ENCODE results near the gene RAP1GDS1.
A peak's percentile ranks its signal among the peaks of the same experiment; 100 is the strongest.
"Not testable (repeated sequence)": the region's sequence is repeated elsewhere in the genome, so short reads cannot be mapped to it uniquely, and the experiment has no call there.

The RAP1GDS1 gene

DNA sequence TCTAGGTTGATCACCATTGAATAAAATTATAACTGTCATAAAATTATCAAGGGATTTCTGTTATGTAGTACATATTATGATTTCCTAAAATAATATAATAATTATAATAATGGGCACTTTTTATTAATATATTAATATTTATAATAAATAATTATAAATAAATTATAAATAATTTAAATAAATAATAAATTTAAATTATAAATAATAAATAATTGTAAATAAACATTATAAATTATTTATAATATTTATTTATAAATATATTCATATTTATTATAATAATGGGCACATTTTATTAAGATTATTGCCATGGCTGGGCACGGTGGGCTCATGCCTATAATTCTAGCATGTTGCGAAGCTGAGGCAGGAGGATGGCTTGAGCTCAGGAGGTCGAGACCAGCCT, 24.5 kb downstream of the RAP1GDS1 start:
- DNase-seq (ENCODE audit: low read depth), result no peak
- TF ChIP-seq, protein P1, sequence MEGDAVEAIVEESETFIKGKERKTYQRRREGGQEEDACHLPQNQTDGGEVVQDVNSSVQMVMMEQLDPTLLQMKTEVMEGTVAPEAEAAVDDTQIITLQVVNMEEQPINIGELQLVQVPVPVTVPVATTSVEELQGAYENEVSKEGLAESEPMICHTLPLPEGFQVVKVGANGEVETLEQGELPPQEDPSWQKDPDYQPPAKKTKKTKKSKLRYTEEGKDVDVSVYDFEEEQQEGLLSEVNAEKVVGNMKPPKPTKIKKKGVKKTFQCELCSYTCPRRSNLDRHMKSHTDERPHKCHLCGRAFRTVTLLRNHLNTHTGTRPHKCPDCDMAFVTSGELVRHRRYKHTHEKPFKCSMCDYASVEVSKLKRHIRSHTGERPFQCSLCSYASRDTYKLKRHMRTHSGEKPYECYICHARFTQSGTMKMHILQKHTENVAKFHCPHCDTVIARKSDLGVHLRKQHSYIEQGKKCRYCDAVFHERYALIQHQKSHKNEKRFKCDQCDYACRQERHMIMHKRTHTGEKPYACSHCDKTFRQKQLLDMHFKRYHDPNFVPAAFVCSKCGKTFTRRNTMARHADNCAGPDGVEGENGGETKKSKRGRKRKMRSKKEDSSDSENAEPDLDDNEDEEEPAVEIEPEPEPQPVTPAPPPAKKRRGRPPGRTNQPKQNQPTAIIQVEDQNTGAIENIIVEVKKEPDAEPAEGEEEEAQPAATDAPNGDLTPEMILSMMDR (conservative IDR thresholded peaks at IDR 0.05; ENCODE audit: control insufficient read depth, insufficient read depth, low read depth, low read length), result no peak

DNA sequence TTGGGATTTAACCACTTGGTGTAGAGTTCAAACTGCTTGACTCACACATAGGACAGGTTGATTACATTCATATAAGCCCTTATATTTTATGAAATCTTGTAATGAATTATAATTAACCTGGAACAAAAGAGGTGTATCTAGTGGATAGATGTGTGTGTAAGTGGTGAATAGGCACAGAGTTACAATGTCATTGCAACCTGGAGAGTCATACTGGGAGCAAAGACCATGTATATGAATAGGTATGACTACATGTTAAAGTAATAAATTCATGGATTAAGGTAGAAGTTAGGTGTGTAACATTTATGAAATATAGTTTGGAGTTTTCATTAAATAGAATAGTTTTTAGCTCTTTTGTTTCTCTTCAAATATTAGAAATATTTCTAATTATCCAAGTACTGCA, 26.1 kb downstream of the RAP1GDS1 start:
- no peak for DNase-seq (ENCODE audit: low read depth)
- TF ChIP-seq, protein P1 (conservative IDR thresholded peaks at IDR 0.05; ENCODE audit: control insufficient read depth, insufficient read depth, low read depth, low read length), result no peak
- H3K4me3 ChIP-seq (ENCODE audit: control insufficient read depth, low read depth, low read length), result no peak overlapping the region

More for the DNA sequence above, 24.5 kb downstream of the RAP1GDS1 start:
- no peak overlapping the region for H3K4me3 ChIP-seq (ENCODE audit: control insufficient read depth, low read depth, low read length)

DNA sequence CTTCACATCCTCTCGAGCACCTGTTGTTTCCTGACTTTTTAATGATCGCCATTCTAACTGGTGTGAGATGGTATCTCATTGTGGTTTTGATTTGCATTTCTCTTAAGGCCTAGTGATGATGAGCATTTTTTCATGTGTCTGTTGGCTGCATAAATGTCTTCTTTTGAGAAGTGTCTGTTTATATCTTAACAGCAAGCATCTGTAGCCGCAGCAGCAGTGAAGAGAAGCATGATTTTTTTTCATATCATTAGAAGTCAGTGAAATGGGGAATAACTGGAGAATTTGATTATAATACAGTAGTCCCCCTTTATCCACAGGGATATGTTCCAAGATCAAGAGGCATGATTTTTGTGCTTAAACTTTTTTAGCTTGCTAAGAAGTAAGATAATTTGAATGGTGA, 27.5 kb downstream of the RAP1GDS1 start:
- H3K4me3 ChIP-seq (ENCODE audit: control insufficient read depth, low read depth, low read length); DNase-seq (ENCODE audit: low read depth): not testable (repeated sequence)

DNA sequence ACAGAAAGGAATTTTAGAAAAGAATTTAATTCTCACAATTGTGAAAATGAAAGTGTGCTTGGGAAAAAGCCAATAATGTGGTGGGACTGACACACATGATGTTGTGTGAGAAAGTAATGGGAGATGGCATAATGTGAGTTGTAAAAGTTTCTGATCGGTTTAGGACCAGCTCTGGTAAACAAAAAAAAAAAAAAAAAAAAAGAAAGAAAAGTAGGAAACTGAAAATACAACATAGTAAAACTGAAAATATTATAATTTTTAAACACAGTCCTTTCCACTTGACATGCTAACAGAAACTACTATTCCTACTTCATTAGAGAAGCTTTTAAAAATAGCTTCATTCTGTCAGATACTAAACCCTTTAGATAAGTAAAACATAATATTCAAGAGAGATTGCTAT, 28.2 kb downstream of the RAP1GDS1 start:
- peak; percentile 12 for DNase-seq (ENCODE audit: low read depth)
- TF ChIP-seq, protein P1 (conservative IDR thresholded peaks at IDR 0.05; ENCODE audit: control insufficient read depth, insufficient read depth, low read depth, low read length), result no peak
- no peak overlapping the region for H3K4me3 ChIP-seq (ENCODE audit: control insufficient read depth, low read depth, low read length)

DNA sequence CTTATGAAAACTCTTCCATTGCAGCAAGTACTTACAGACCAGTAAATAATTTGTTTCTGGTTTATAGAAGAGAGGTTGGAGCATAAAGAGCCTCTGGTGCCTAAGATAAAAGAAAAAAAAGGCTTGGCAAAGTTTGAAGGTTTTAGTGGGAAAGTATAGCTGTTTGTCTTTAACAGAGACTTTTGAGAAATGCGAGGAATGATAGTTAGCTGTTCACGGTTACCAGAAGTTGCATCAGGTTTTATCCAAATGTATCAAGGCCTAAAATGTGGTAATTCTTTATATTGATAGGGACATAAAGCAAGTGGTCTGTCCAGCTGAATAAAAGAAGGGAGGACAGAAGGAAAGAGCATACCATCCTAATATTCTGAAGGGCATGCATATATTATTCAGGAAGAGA, 29.3 kb downstream of the RAP1GDS1 start:
- TF ChIP-seq, protein P1 (conservative IDR thresholded peaks at IDR 0.05; ENCODE audit: control insufficient read depth, insufficient read depth, low read depth, low read length), result no peak
- no peak overlapping the region for H3K4me3 ChIP-seq (ENCODE audit: control insufficient read depth, low read depth, low read length)

DNA sequence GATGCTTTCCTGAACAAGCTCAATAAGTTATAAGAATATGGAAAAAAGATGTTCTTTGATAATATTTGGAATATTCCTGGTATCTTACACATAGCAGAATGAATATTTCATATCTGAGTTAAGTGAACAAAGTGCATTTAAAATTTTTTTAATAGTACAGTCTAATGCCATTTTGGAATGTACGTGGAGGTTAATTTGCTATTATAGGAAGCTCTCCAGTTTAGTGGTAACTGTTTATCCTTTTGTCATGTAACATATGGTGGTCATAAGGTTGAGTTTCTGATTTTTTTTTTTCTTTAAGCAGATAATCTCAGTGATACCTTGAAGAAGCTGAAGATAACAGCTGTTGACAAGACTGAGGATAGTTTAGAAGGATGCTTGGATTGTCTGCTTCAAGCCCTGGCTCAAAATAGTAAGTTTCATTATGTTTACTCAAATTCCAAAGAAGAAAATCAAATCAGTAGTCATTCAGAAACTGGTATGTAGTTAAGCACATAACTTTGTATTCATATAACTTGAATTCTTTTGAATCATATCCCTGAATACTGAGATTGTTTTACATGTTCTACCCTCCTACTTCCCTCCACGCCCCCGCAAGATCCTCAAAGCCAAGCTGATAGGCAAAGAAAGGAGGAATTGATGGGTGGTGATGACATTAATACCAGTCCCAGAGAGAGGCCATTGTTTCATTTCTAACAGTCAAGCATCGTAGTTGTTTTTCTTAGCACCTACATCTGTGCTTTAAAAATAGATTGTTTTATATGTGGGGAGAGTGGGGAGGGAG, 32.1 kb downstream of the RAP1GDS1 start:
- H3K4me3 ChIP-seq (ENCODE audit: control insufficient read depth, low read depth, low read length), result no peak overlapping the region
- TF ChIP-seq, protein P1 (conservative IDR thresholded peaks at IDR 0.05; ENCODE audit: control insufficient read depth, insufficient read depth, low read depth, low read length), result no peak
- no peak for DNase-seq (ENCODE audit: low read depth)

More for the DNA sequence above, 29.3 kb downstream of the RAP1GDS1 start:
- peak; percentile 8 for DNase-seq (ENCODE audit: low read depth)

DNA sequence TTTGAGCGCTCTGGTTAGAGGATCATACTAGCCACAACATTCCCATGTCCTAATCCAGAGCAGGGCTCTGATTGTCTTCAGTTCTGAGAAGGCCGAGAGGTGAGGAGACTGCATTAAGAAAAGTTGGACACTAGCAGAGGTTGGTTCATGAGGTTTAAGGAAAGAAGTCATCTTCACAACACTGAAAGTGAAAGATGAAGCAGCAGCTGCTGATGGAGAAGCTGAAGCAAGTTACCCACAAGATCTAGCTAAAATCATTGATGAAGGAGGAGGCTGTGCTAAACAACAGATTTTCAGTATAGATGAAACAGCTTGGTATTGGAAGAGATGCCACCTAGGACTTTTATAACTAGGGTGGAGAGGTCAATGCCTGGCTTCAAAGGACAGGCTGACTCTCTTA, 36.8 kb downstream of the RAP1GDS1 start:
- TF ChIP-seq, protein P1 (conservative IDR thresholded peaks at IDR 0.05; ENCODE audit: control insufficient read depth, insufficient read depth, low read depth, low read length), result no peak
- no peak overlapping the region for H3K4me3 ChIP-seq (ENCODE audit: control insufficient read depth, low read depth, low read length)
- DNase-seq (ENCODE audit: low read depth), result no peak

Data from fibroblast of mammary gland (primary cell).